Prostate gland (tissue), 2 donors: ENCODE data around the gene ZSWIM6.

Experiments used
- POLR2AphosphoS5 ChIP-seq: sonication (generic); formaldehyde crosslinking; IDR thresholded peaks from one replicate; pipeline ENCODE4 v1.6.1; 2017; ENCODE audit warnings: antibody characterized with exemption
- TF ChIP-seq, protein P1 (sequence below), 4 experiments: fragments of 200-600 bp in 2 of 4; fragments of 450-650 bp in 2 of 4; sonication (generic) in 2 of 4; IDR thresholded peaks; 1 replicate in 3 of 4; 2 replicates in 1 of 4; pipeline ENCODE4 v1.5.1; 2016 to 2019; ENCODE audit warnings: antibody characterized with exemption in 4 of 4, mild to moderate bottlenecking in 2 of 4, moderate library complexity in 2 of 4

DNA sequence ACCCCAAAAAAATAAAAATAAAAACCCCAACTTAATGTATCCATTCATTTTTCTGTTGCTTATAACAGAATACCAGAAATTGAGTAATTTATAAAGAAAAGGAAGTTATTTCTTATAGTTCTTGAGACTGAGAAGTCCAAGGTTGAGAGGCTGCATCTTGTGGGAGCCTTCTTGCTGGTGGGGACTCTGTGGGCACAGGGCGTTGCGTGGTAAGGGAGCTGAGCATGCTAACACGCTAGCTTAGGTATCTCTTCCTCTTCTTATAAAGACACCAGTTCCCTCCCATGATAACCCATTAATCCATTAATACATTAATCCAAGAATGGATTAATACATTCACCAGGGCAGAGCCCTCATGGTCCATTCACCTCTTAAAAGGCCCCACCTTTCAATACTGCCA is 150.9 kb downstream of the ZSWIM6 start:
- TF ChIP-seq, protein P1, sequence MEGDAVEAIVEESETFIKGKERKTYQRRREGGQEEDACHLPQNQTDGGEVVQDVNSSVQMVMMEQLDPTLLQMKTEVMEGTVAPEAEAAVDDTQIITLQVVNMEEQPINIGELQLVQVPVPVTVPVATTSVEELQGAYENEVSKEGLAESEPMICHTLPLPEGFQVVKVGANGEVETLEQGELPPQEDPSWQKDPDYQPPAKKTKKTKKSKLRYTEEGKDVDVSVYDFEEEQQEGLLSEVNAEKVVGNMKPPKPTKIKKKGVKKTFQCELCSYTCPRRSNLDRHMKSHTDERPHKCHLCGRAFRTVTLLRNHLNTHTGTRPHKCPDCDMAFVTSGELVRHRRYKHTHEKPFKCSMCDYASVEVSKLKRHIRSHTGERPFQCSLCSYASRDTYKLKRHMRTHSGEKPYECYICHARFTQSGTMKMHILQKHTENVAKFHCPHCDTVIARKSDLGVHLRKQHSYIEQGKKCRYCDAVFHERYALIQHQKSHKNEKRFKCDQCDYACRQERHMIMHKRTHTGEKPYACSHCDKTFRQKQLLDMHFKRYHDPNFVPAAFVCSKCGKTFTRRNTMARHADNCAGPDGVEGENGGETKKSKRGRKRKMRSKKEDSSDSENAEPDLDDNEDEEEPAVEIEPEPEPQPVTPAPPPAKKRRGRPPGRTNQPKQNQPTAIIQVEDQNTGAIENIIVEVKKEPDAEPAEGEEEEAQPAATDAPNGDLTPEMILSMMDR (IDR thresholded peaks at IDR 0.05) = no peak
- TF ChIP-seq POLR2AphosphoS5 = no peak
